ENCODE data around the gene EDDM13.
A peak's percentile ranks its signal among the peaks of the same experiment; 100 is the strongest.
"Not testable (repeated sequence)": the region's sequence is repeated elsewhere in the genome, so short reads cannot be mapped to it uniquely, and the experiment has no call there.

EDDM13 gene

DNA sequence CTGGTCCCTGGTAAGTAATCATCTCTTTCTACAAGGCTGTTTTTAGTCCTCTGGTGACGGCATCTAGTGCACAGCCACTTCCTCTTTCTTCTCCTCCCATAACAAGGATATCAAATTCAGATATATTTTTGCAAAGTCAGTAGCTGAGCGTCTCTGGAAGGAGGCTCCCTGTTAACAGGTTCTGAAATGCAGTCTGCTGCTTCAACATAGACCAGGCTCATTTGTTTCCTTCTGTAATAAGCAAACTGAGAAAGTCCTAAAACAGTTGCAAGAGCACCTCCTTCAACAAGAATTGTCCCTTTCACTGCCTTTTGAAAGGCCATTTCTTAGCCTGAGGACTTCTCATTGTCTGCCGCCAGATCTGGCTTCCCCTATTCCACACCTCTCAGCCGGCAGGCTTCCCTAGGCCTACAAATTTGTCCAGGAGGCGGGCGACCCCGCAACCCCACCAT lies 49.5 kb downstream of the EDDM13 start:
- DNase-seq = peak; percentile 52 to 60

DNA sequence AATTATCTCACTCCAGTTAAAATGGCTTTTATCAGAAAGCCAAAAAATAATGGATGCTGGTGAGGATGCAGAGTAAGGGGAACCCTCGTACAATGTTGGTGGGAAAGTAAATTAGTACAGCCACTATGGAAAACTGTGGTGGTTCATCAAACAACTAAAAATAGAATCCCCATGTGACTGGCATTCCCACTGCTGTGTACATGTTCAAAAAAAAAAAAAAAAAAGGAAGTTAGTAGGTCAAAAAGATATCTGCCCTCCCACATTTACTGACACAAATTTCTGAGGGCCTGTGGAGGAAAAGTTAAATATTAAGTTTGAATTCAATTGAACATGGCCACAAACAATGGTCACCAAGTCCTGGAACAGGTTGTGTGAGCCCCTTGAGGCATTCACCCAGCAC lies 51.9 kb downstream of the EDDM13 start:
- peak; percentile 45 to 62 for DNase-seq

DNA sequence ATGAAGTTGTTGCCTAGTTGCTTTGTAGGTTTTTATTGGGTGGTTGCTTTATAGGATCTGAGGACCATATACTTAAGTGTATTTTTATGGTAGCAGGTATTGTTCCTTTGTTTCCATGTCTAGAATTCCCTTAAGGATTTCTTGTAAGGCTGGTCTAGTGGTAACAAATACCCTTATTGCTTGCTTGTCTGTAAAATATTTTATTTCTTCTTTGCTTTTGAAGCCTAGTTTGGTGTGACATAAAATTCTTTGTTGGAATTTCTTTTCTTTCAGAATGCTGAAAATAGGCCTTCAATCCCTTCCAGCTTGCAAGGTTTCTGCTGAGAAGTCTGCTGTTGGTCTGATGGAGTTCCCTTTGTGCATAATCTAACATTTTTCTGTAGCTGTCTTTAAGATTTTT lies 60.1 kb downstream of the EDDM13 start:
- DNase-seq = no peak

DNA sequence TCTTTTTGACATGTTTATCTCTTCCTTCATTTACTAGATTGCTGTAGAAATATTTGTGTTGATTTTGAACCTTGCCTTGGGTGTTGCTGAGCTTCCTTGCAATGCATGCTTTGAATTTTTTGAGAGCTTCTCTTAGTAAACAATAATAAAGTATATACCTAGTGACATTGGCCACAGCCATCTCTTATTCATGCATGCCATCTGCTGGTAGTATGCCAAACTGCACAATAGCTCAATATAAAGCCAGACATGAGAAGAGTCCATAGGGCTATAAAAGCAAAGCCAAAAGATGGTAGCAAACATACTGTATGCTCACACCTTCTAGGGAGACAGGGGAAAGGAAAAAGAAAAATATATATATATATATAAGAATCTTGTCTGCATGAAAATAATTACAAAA lies 61.0 kb downstream of the EDDM13 start:
- peak; percentile 58 to 91 for DNase-seq

DNA sequence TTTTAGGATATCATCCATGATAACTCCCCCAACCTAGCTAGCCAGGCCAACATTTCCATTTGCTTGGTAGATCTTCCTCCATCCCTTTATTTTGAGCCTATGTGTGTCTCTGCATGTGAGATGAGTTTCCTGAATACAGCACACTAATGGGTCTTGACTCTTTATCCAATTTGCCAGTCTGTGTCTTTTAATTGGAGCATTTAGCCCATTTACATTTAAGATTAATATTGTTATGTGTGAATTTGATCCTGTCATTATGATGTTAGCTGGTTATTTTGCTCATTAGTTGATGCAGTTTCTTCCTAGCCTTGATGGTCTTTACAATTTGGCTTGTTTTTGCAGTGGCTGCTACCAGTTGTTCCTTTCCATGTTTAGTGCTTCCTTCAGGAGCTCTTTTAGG lies 62.8 kb downstream of the EDDM13 start:
- DNase-seq = not testable (repeated sequence)

DNA sequence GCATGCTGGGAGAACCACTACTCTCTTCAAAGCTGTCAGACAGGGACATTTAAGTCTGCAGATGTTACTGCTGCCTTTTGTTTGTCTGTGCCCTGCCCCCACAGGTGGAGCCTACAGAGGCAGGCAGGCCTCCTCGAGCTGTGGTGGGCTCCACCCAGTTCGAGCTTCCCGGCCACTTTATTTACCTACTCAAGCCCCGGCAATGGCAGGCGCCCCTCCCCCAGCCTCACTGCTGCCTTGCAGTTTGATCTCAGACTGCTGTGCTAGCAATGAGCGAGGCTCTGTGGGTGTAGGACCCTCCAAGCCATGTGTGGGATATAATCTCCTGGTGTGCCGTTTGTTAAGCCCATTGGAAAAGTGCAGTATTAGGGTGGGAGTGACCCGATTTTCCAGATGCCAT lies 64.5 kb downstream of the EDDM13 start:
- not testable (repeated sequence) for DNase-seq

- DNase-seq = not testable (repeated sequence)
Measured at GRCh38 chr19:56339031-56339430, 66.5 kb downstream of the EDDM13 start.

GRCh38 chr19:56341948-56342347 lies 69.4 kb downstream of the EDDM13 start:
- DNase-seq = no peak

GRCh38 chr19:56347163-56347778 lies 74.7 kb downstream of the EDDM13 start:
- no peak for DNase-seq

- peak; percentile 5 to 42 for DNase-seq
Measured at GRCh38 chr19:56348289-56348877, 75.8 kb downstream of the EDDM13 start.

- peak; percentile 50 to 83 for DNase-seq
Measured at GRCh38 chr19:56350416-56351045, 78.0 kb downstream of the EDDM13 start.

GRCh38 chr19:56351208-56351607 lies 78.7 kb downstream of the EDDM13 start:
- DNase-seq = no peak

DNA sequence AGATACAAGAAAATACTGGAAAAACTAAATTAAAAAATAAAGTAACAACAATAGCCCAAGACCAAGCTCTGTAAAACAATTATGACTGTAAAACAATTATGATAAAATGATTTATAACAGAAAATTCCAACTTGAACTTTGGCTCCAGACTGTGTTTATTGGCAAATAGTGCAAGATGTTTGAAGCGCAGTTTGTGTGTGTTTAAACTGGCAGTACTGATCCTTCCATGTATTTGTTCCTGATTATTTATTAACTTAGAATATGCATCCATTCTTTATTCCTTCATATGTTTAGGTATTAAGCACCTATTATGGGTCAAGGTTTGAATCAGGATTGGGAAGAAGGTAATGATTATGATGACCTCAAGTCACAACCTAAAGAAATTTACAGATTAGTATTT lies 83.0 kb downstream of the EDDM13 start:
- no peak for DNase-seq

DNA sequence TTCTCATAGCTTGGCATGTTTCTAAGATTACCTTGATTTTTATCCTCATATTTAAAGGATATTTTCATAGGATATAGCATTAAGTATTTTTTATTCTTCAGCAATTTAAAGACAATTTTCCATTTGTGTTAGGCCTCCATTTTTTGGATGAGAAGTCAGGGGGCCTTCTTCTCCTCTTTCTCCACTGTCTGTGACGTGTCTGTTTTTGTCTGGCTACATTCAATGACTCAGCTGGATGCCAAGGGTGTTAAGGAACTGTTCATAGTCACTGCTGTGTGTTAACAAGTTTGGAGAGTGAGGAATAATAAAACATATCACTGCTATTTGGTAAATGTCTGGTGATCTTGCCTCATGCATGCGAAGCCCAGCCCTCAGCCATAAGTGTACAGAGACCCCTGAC lies 84.4 kb downstream of the EDDM13 start:
- DNase-seq = no peak

Data from inflammatory macrophage treated with lipopolysaccharide for 1 hour (primary cell).